Activated T-helper 17 cell treated with anti-CD3 and anti-CD28 coated beads, Interleukin-2, amount 50 U/mL, for 72 hours (primary cell): ENCODE data around the gene BEST1. TPM values are rescaled to one million over a fixed set of nuclear protein-coding genes. Genes with fewer than 3 reads are reported as not detected.

ENCODE experiments used
- total RNA-seq, 2 donors: library from RNA; stranded (reverse); gene quantifications; one replicate each; pipeline ENCODE4 v1.2.3, GENCODE V29; 2022

BEST1 gene
- total RNA-seq, 2 donors from 2014 or later = 0.05 to 0.24 TPM

Other genes with a start within 250 kb of the BEST1 start
- gene MYRF, start 197.7 kb upstream of the BEST1 start, total RNA-seq = 1 to 10 TPM; 1.2 to 5.9 TPM
- 100 to 1,000 TPM; 135 to 156 TPM for gene TMEM258, start 157.8 kb upstream of the BEST1 start, total RNA-seq
- gene FEN1, start 157.4 kb upstream of the BEST1 start, total RNA-seq = 100 to 1,000 TPM in 1 of 2 donors, 10 to 100 TPM in 1; 72.6 to 133 TPM
- gene FADS1, start 133.3 kb upstream of the BEST1 start, total RNA-seq = 10 to 100 TPM in 1 of 2 donors, 1 to 10 TPM in 1; 5.6 to 22.9 TPM
- 10 to 100 TPM in 1 of 2 donors, 1 to 10 TPM in 1; 9.4 to 58.3 TPM for gene FADS2, start 122.1 kb upstream of the BEST1 start, total RNA-seq
- gene FADS3, start 58.8 kb upstream of the BEST1 start, total RNA-seq = 10 to 100 TPM in 1 of 2 donors, 1 to 10 TPM in 1; 3.6 to 24.7 TPM
- not detected for gene RAB3IL1, start 32.8 kb upstream of the BEST1 start, total RNA-seq
- 1,000 to 10,000 TPM in 1 of 2 donors, 100 to 1,000 TPM in 1; 701 to 1,114 TPM for gene FTH1, start 17.3 kb downstream of the BEST1 start, total RNA-seq
- 100 to 1,000 TPM; 125 to 142 TPM for gene INCENP, start 173.7 kb downstream of the BEST1 start, total RNA-seq
- not detected for gene SCGB1D1, start 239.9 kb downstream of the BEST1 start, total RNA-seq